ENCODE measurements around the gene FCRL2. TPM values are rescaled to one million over a fixed set of nuclear protein-coding genes. Genes with fewer than 3 reads are reported as not detected.

FCRL2 gene
- total RNA-seq, 1 experiment from 2014 or later, result 0.14 TPM

GRCh38 chr1:157813269-157813668, 36.3 kb upstream of the FCRL2 start:
- DNase-seq, result no peak
- BruUV-seq (replicated peaks), result no TSS peak
- no peaks in the 10 kb centered on the region for H3K9me3 Mint-ChIP-seq (ENCODE audit: low read depth, unreplicated experiment)
- no peak overlapping the region for H3K27ac Mint-ChIP-seq (ENCODE audit: unreplicated experiment)
- H3K4me1 Mint-ChIP-seq (ENCODE audit: low read depth, unreplicated experiment), result no peaks in the 10 kb centered on the region
- no peaks in the 10 kb centered on the region for H3K27me3 Mint-ChIP-seq (ENCODE audit: unreplicated experiment)
- CTCF ChIA-PET, result no interaction called here
- no peaks in the 10 kb centered on the region for H3K36me3 Mint-ChIP-seq (ENCODE audit: insufficient read depth, unreplicated experiment)
- intact Hi-C loops (cut with micrococcal nuclease; ENCODE audit: unreplicated experiment), result no loop called here
- no peak overlapping the region for H3K4me3 Mint-ChIP-seq (ENCODE audit: low read depth, unreplicated experiment)
- no peak for TF ChIP-seq CTCF (IDR thresholded peaks at IDR 0.05; ENCODE audit: unreplicated experiment)

DNA sequence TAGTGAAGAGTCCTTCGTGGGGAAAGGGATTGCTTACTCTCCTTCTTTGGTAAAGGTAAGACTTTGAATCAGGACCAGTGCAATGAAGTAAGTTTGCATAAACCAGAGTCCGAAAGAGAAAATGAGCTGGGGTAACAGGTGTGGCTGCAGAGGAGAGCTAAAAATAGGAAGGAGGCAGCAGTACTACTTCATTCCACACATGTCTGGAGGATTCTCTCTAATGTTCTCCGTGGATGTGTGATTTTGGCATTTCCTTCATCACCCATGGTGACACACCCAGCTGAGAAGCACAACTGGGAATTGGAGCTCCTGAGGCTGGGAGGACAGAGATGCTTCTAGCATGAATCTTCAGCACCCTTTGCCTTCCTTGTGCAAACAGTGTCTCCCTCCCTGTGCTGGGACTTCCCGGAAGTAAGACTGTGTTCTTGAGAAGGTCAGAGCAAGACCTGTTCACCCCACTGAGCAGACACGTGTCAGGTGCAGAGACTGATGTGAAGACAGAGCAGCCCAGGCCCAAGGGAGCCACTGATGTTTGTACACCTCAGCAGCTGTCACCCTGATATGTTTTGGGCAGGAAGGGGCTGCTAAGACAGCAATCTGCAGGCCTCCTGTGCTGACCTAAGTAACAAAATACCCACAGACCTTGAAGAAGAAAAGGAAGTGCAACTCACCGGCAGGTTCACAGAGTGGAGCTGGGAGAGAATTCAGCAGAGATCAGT, 29.7 kb upstream of the FCRL2 start:
- BruUV-seq (replicated peaks), result no TSS peak
- Mint-ChIP-seq H3K9me3 (ENCODE audit: low read depth, unreplicated experiment) (no peaks in the 10 kb centered on the region), H3K27ac (ENCODE audit: unreplicated experiment) (no peak overlapping the region), H3K36me3 (ENCODE audit: insufficient read depth, unreplicated experiment) (no peaks in the 10 kb centered on the region), H3K4me1 (ENCODE audit: low read depth, unreplicated experiment) (no peaks in the 10 kb centered on the region), H3K4me3 (ENCODE audit: low read depth, unreplicated experiment) (no peak overlapping the region), H3K27me3 (ENCODE audit: unreplicated experiment) (no peaks in the 10 kb centered on the region)
- DNase-seq, result no peak
- CTCF ChIA-PET, result no interaction called here
- no peak for TF ChIP-seq CTCF (IDR thresholded peaks at IDR 0.05; ENCODE audit: unreplicated experiment)
- intact Hi-C loops (cut with micrococcal nuclease; ENCODE audit: unreplicated experiment), result no loop called here

- Mint-ChIP-seq H3K27me3 (ENCODE audit: unreplicated experiment) (no peaks in the 10 kb centered on the region), H3K27ac (ENCODE audit: unreplicated experiment) (no peak overlapping the region), H3K4me3 (ENCODE audit: low read depth, unreplicated experiment) (no peak overlapping the region), H3K9me3 (ENCODE audit: low read depth, unreplicated experiment) (no peaks in the 10 kb centered on the region), H3K4me1 (ENCODE audit: low read depth, unreplicated experiment) (no peaks in the 10 kb centered on the region), H3K36me3 (ENCODE audit: insufficient read depth, unreplicated experiment) (no peaks in the 10 kb centered on the region)
- DNase-seq, result no peak
- no peak for TF ChIP-seq CTCF (IDR thresholded peaks at IDR 0.05; ENCODE audit: unreplicated experiment)
- CTCF ChIA-PET, result interaction anchor here (0.7 kb wide), 1 partner anchor 17 kb away, joined by 3 read pairs; no protein-coding TSS in a partner anchor
- intact Hi-C loops (cut with micrococcal nuclease; ENCODE audit: unreplicated experiment), result no loop called here
- BruUV-seq (replicated peaks), result no TSS peak
Measured at GRCh38 chr1:157803851-157804250, 26.9 kb upstream of the FCRL2 start.

DNA sequence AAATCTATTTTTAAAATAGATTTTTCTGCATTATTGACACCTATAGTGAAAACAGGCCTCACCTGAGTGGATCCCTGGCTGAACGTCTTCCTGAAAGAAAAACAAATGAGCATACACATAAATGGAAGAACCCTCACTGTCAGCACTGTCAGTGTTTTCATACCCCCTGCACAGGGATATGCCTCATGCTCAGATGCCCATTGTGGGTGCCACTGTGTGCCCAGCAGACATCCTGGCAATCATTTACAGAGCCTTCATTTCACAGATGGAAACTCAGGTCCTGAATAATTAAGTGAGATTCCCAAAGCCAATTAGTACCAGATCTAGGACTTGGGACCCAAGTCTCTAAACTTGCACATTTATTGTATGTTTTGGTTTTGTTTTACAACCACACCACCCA, 23.1 kb upstream of the FCRL2 start:
- Mint-ChIP-seq H3K4me3 (ENCODE audit: low read depth, unreplicated experiment) (no peak overlapping the region), H3K36me3 (ENCODE audit: insufficient read depth, unreplicated experiment) (no peaks in the 10 kb centered on the region), H3K27ac (ENCODE audit: unreplicated experiment) (no peak overlapping the region), H3K9me3 (ENCODE audit: low read depth, unreplicated experiment) (no peaks in the 10 kb centered on the region), H3K4me1 (ENCODE audit: low read depth, unreplicated experiment) (peaks cover 9% of the 10 kb centered on the region), H3K27me3 (ENCODE audit: unreplicated experiment) (no peaks in the 10 kb centered on the region)
- no TSS peak for BruUV-seq (replicated peaks)
- CTCF ChIA-PET, result no interaction called here
- no peak for TF ChIP-seq CTCF (IDR thresholded peaks at IDR 0.05; ENCODE audit: unreplicated experiment)
- no peak for DNase-seq
- intact Hi-C loops (cut with micrococcal nuclease; ENCODE audit: unreplicated experiment), result no loop called here
